Mesenchymal stem cell (in vitro differentiated cells and primary cell): ENCODE results near the gene STAM2. TPM values are rescaled to one million over a fixed set of nuclear protein-coding genes. Genes with fewer than 3 reads are reported as not detected.

ENCODE experiments used
- small RNA-seq: library from polyadenylated mRNA; stranded (forward); fragments of <200 nt; extraction: miRNeasy Mini kit (QIAGEN cat#:217004); gene quantifications from one replicate; pipeline ENCODE3, GENCODE V24; 2013; ENCODE audit warnings: low read depth

STAM2 gene

Small RNA genes lying within 50 kb of the gene (small RNA-seq; reads per million reads assigned to genes)
- gene RPL30P2 = not detected
